Testis (tissue), 2 donors: ENCODE data around the gene MAST4.

Experiments
- POLR2A ChIP-seq: fragments of 450-650 bp; IDR thresholded peaks from one replicate; pipeline ENCODE4 v1.6.1; 2017; ENCODE audit warnings: antibody characterized with exemption, mild to moderate bottlenecking, moderate library complexity
- TF ChIP-seq, protein P1 (sequence below), 3 experiments: fragments of 450-650 bp in 2 of 3; fragments of 200-600 bp in 1 of 3; sonication (generic) in 1 of 3; IDR thresholded peaks; one replicate each; pipeline ENCODE4 v1.5.1; 2016 to 2019; ENCODE audit warnings: antibody characterized with exemption in 3 of 3, mild to moderate bottlenecking in 2 of 3, moderate library complexity in 1 of 3

DNA sequence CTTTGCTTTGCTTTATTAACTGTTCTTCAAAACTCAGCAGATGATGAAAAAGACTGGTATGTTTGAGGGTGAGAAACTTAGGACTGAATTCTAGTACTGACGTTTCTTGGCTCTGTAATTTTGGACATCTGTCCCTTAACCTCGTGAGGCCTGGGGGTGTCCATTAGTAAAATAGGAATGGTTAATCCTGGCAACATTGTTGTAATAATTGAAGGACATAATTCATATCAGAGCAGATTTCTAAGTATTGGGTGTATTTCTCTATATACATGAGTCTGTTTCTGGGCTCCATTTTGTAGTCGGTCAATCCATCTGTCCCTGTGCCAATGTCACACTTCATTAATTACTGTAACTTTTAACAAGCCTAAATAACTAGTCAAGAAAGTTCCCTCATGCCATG lies 206.7 kb downstream of the MAST4 start:
- TF ChIP-seq, protein P1, sequence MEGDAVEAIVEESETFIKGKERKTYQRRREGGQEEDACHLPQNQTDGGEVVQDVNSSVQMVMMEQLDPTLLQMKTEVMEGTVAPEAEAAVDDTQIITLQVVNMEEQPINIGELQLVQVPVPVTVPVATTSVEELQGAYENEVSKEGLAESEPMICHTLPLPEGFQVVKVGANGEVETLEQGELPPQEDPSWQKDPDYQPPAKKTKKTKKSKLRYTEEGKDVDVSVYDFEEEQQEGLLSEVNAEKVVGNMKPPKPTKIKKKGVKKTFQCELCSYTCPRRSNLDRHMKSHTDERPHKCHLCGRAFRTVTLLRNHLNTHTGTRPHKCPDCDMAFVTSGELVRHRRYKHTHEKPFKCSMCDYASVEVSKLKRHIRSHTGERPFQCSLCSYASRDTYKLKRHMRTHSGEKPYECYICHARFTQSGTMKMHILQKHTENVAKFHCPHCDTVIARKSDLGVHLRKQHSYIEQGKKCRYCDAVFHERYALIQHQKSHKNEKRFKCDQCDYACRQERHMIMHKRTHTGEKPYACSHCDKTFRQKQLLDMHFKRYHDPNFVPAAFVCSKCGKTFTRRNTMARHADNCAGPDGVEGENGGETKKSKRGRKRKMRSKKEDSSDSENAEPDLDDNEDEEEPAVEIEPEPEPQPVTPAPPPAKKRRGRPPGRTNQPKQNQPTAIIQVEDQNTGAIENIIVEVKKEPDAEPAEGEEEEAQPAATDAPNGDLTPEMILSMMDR (IDR thresholded peaks at IDR 0.05) = no peak
- TF ChIP-seq POLR2A = no peak
